LoVo (cell line): Measurements from ENCODE around the gene BIRC2.

ENCODE experiments used
- DNase-seq: peaks from one replicate; pipeline ENCODE4 v3.0.0-alpha.2; 2016; ENCODE audit warnings: low spot score

Gene BIRC2

GRCh38 chr11:102402548-102402947 is 55.5 kb downstream of the BIRC2 start:
- DNase-seq, result no peak

GRCh38 chr11:102405501-102405900 is 58.5 kb downstream of the BIRC2 start:
- DNase-seq, result no peak

GRCh38 chr11:102406099-102406498 is 59.1 kb downstream of the BIRC2 start:
- no peak for DNase-seq

- DNase-seq, result no peak
These were observed 60.9 kb downstream of the BIRC2 start for GRCh38 chr11:102407901-102408300.

GRCh38 chr11:102408339-102408738 is 61.3 kb downstream of the BIRC2 start:
- DNase-seq, result no peak

GRCh38 chr11:102410382-102410784 is 63.4 kb downstream of the BIRC2 start:
- no peak for DNase-seq

- DNase-seq, result no peak
These were observed 64.1 kb downstream of the BIRC2 start for GRCh38 chr11:102411142-102411541.

GRCh38 chr11:102413497-102413896 is 66.5 kb downstream of the BIRC2 start:
- DNase-seq, result no peak

- no peak for DNase-seq
These were observed 67.5 kb downstream of the BIRC2 start for GRCh38 chr11:102414559-102414958.

- no peak for DNase-seq
These were observed 68.4 kb downstream of the BIRC2 start for GRCh38 chr11:102415304-102415916.

GRCh38 chr11:102416976-102417375 is 70.0 kb downstream of the BIRC2 start:
- DNase-seq, result no peak

GRCh38 chr11:102419181-102419580 is 72.2 kb downstream of the BIRC2 start:
- no peak for DNase-seq

- no peak for DNase-seq
These were observed 73.5 kb downstream of the BIRC2 start for GRCh38 chr11:102420547-102420946.

- DNase-seq, result no peak
These were observed 74.2 kb downstream of the BIRC2 start for GRCh38 chr11:102421261-102421660.

- DNase-seq, result no peak
These were observed 76.1 kb downstream of the BIRC2 start for GRCh38 chr11:102422817-102423712.

- DNase-seq, result no peak
These were observed 76.9 kb downstream of the BIRC2 start for GRCh38 chr11:102423936-102424335.

- no peak for DNase-seq
These were observed 79.0 kb downstream of the BIRC2 start for GRCh38 chr11:102426000-102426399.

- no peak for DNase-seq
These were observed 79.6 kb downstream of the BIRC2 start for GRCh38 chr11:102426570-102426969.

- DNase-seq, result no peak
These were observed 80.1 kb downstream of the BIRC2 start for GRCh38 chr11:102427068-102427467.
